Activated naive CD4-positive, alpha-beta T cell treated with Interleukin-2 at 50 U/mL for 16 hours (primary cell): Measurements from ENCODE around the gene P3H2.

Experiments
- DNase-seq: peaks from one replicate; pipeline ENCODE4 v3.0.0-alpha.2; 2020

Gene P3H2

GRCh38 chr3:189937302-189938127 is 183.2 kb downstream of the P3H2 start:
- no peak for DNase-seq

GRCh38 chr3:189936201-189936945 is 184.3 kb downstream of the P3H2 start:
- no peak for DNase-seq

GRCh38 chr3:189927975-189928895 is 192.5 kb downstream of the P3H2 start:
- no peak for DNase-seq

- DNase-seq = no peak
These were observed 198.9 kb downstream of the P3H2 start for GRCh38 chr3:189921770-189922169.

- DNase-seq = no peak
These were observed 205.9 kb downstream of the P3H2 start for GRCh38 chr3:189914799-189915198.

- DNase-seq = no peak
These were observed 209.7 kb downstream of the P3H2 start for GRCh38 chr3:189911001-189911400.

- no peak for DNase-seq
These were observed 211.1 kb downstream of the P3H2 start for GRCh38 chr3:189909573-189909972.

- no peak for DNase-seq
These were observed 211.6 kb downstream of the P3H2 start for GRCh38 chr3:189909139-189909538.

GRCh38 chr3:189908646-189909045 is 212.1 kb downstream of the P3H2 start:
- DNase-seq = no peak

GRCh38 chr3:189907803-189908202 is 212.9 kb downstream of the P3H2 start:
- no peak for DNase-seq
